Activated CD4-positive, CD25-positive, alpha-beta regulatory T cell treated with anti-CD3 and anti-CD28 coated beads, Interleukin-2, amount 50 U/mL, for 16 hours (primary cell): ENCODE data around the gene SNTB2.

ENCODE experiments used
- DNase-seq: peaks from one replicate; pipeline ENCODE4 v3.0.0-alpha.2; 2020; ENCODE audit warnings: low read depth, low spot score

SNTB2 gene

GRCh38 chr16:69340095-69340644 lies 153.2 kb downstream of the SNTB2 start:
- no peak for DNase-seq

GRCh38 chr16:69344171-69344570 lies 157.2 kb downstream of the SNTB2 start:
- DNase-seq, result no peak

GRCh38 chr16:69345923-69346322 lies 159.0 kb downstream of the SNTB2 start:
- DNase-seq, result no peak

GRCh38 chr16:69346683-69347082 lies 159.7 kb downstream of the SNTB2 start:
- DNase-seq, result no peak

GRCh38 chr16:69348222-69348621 lies 161.3 kb downstream of the SNTB2 start:
- DNase-seq, result no peak

- no peak for DNase-seq
Observed at GRCh38 chr16:69349536-69349935, 162.6 kb downstream of the SNTB2 start.

GRCh38 chr16:69350536-69351133 lies 163.7 kb downstream of the SNTB2 start:
- no peak for DNase-seq

- DNase-seq, result no peak
Observed at GRCh38 chr16:69351309-69352027, 164.5 kb downstream of the SNTB2 start, which contains the start of gene TMED6. TMED6 (minus strand) TSS chr16:69351786; CDS start chr16:69351753, 33 bp downstream.
